T-cell (primary cell): Measurements from ENCODE around the gene ARHGAP6. TPM values are rescaled to one million over a fixed set of nuclear protein-coding genes. Genes with fewer than 3 reads are reported as not detected.

Experiments
- ATAC-seq, 4 experiments: fragments of 200-7000 bp in 3 of 4; fragments of 150-1000 bp in 1 of 4; cut with Tn5 transposase; replicated peaks in 1 of 4; 1 replicate in 3 of 4; 2 replicates in 1 of 4; pipeline ENCODE4 v1.10.0; 2021; ENCODE audit warnings: moderate library complexity in 3 of 4, mild to moderate bottlenecking in 2 of 4, moderate number of reproducible peaks in 1 of 4
- CTCF ChIA-PET, 2 donors: fragments of 300-600 bp; sonication (Branson Sonifier 250); formaldehyde crosslinking; loops; one replicate each; lab custom pipeline; 2022; ENCODE audit warnings: antibody characterized with exemption in 2 of 2; lab: Charles Lee
- POLR2A ChIA-PET, 2 donors: fragments of 300-600 bp; sonication (Branson Sonifier 250); formaldehyde crosslinking; loops; one replicate each; lab custom pipeline; 2022; ENCODE audit warnings: antibody characterized with exemption in 2 of 2; lab: Charles Lee
- DNase-seq, 35 experiments: peaks; one replicate each; pipeline versions ENCODE4 v3.0.0 to v3.0.0-alpha.2; 2013 to 2023
- H3K27ac ChIP-seq: one replicate; pipeline ENCODE4 v1.5.1; 2013; ENCODE audit warnings: low read length
- H3K27me3 ChIP-seq, 2 experiments: replicated peaks in 1 of 2; 1 replicate in 1 of 2; 2 replicates in 1 of 2; pipeline versions ENCODE4 v1.6.1 to v1.7.0; 2013; ENCODE audit warnings: low read length in 1 of 2, mixed read lengths in 1 of 2; ENCODE audit not compliant: control insufficient read depth in 2 of 2, insufficient read depth in 2 of 2; ENCODE audit errors: extremely low read depth in 1 of 2
- H3K36me3 ChIP-seq, 2 donors: 1 replicate in 1 of 2; 2 replicates in 1 of 2; pipeline versions ENCODE4 v1.6.1 to v1.7.0; 2013; ENCODE audit warnings: low read length in 1 of 2; ENCODE audit not compliant: control insufficient read depth in 2 of 2, insufficient read depth in 1 of 2; ENCODE audit errors: extremely low read depth in 1 of 2
- H3K4me1 ChIP-seq, 2 experiments: 1 replicate in 1 of 2; 2 replicates in 1 of 2; pipeline versions ENCODE4 v1.6.1 to v1.7.0; 2013; ENCODE audit warnings: low read length in 2 of 2, mixed read lengths in 1 of 2; ENCODE audit not compliant: insufficient read depth in 2 of 2, control insufficient read depth in 1 of 2; ENCODE audit errors: extremely low read depth in 1 of 2
- H3K4me3 ChIP-seq, 2 donors: 1 replicate in 1 of 2; 2 replicates in 1 of 2; pipeline versions ENCODE4 v1.5.1 to v1.7.0; 2013; ENCODE audit warnings: mild to moderate bottlenecking in 2 of 2, low read length in 1 of 2, moderate library complexity in 1 of 2; ENCODE audit not compliant: control insufficient read depth in 1 of 2; ENCODE audit errors: extremely low read depth in 1 of 2
- H3K9me3 ChIP-seq: 2 replicates; pipeline ENCODE4 v1.7.0; 2013
- H3K27ac Mint-ChIP-seq, 2 donors: one replicate each; pipeline ENCODE4 v1.8.0; 2020 to 2021; ENCODE audit warnings: mild to moderate bottlenecking in 2 of 2, mixed read lengths in 2 of 2
- H3K27me3 Mint-ChIP-seq, 2 donors: one replicate each; pipeline ENCODE4 v1.8.0; 2021 to 2022; ENCODE audit warnings: mixed read lengths in 2 of 2
- H3K36me3 Mint-ChIP-seq: one replicate; pipeline ENCODE4 v1.8.0; 2021; ENCODE audit warnings: mixed read lengths
- H3K4me1 Mint-ChIP-seq, 3 donors: one replicate each; pipeline ENCODE4 v1.8.0; 2020 to 2022; ENCODE audit warnings: mixed read lengths in 3 of 3, mild to moderate bottlenecking in 1 of 3
- H3K4me3 Mint-ChIP-seq, 3 donors: one replicate each; pipeline ENCODE4 v1.8.0; 2020 to 2022; ENCODE audit warnings: mild to moderate bottlenecking in 3 of 3, mixed read lengths in 3 of 3, moderate library complexity in 3 of 3
- H3K9me3 Mint-ChIP-seq, 3 donors: one replicate each; pipeline ENCODE4 v1.8.0; 2020 to 2022; ENCODE audit warnings: mixed read lengths in 3 of 3
- WGBS: methylation state at CpG from one replicate; pipeline ENCODE4 v1.1.5; 2013; ENCODE audit warnings: missing lambda C conversion rate; ENCODE audit not compliant: insufficient coverage; 5-methylcytosine and 5-hydroxymethylcytosine counted together
- total RNA-seq, 35 experiments: library from RNA in 6 of 35; stranded (reverse) in 6 of 35; fragments of 120-200 nt in 1 of 35; gene quantifications; one replicate each; pipeline versions ENCODE4 v1.2.1 to v1.2.4 and lab custom pipeline; 2013 to 2026

The ARHGAP6 gene
- total RNA-seq, 5 donors from 2014 or later (not counting 1 experiment from before 2014, with no cell fraction given): 0.09 to 0.13 (median 0.12) TPM; not detected in 2

GRCh38 chrX:11304829-11305228, 360.9 kb downstream of the ARHGAP6 start:
- Histone ChIP-seq H3K9me3 (no peaks in the 10 kb centered on the region), H3K27ac (no peak overlapping the region), H3K4me3 (no peak overlapping the region), H3K27me3 (no peaks in the 10 kb centered on the region), H3K4me1 (no peaks in the 10 kb centered on the region), H3K36me3 (no peaks in the 10 kb centered on the region)
- ATAC-seq (no peak), DNase-seq (no peak)
- no peaks in the 10 kb centered on the region for H3K9me3 Mint-ChIP-seq
- no peak overlapping the region for H3K27ac Mint-ChIP-seq
- H3K27me3 Mint-ChIP-seq: peaks cover 0 to 10% of the 10 kb centered on the region in 2 donors
- H3K4me1 Mint-ChIP-seq: no peaks in the 10 kb centered on the region
- ChIA-PET CTCF (no interaction called here), POLR2A (no interaction called here)
- H3K4me3 Mint-ChIP-seq: no peak overlapping the region
- no CpG with 5 or more reads among the region's 6 CpGs for WGBS
- H3K36me3 Mint-ChIP-seq: no peaks in the 10 kb centered on the region

GRCh38 chrX:11298600-11298999, 367.1 kb downstream of the ARHGAP6 start:
- Histone ChIP-seq H3K27me3 (no peaks in the 10 kb centered on the region), H3K4me1 (no peaks in the 10 kb centered on the region), H3K36me3 (no peaks in the 10 kb centered on the region), H3K27ac (no peak overlapping the region), H3K9me3 (no peaks in the 10 kb centered on the region), H3K4me3 (no peak overlapping the region)
- no peaks in the 10 kb centered on the region for H3K36me3 Mint-ChIP-seq
- 89% methylated on average over 3 of the region's 9 CpGs for WGBS
- H3K4me1 Mint-ChIP-seq: no peaks in the 10 kb centered on the region
- POLR2A ChIA-PET: no interaction called here
- H3K9me3 Mint-ChIP-seq: no peaks in the 10 kb centered on the region
- H3K27me3 Mint-ChIP-seq: peaks cover 2 to 3% of the 10 kb centered on the region in 2 donors
- CTCF ChIA-PET: no interaction called here
- DNase-seq (no peak), ATAC-seq (no peak)
- no peak overlapping the region for H3K4me3 Mint-ChIP-seq
- H3K27ac Mint-ChIP-seq: no peak overlapping the region

GRCh38 chrX:11296051-11296450, 369.7 kb downstream of the ARHGAP6 start:
- DNase-seq (no peak), ATAC-seq (no peak)
- no CpG with 5 or more reads among the region's 5 CpGs for WGBS
- Histone ChIP-seq H3K4me3 (no peak overlapping the region), H3K36me3 (no peaks in the 10 kb centered on the region), H3K27ac (no peak overlapping the region), H3K9me3 (no peaks in the 10 kb centered on the region), H3K4me1 (no peaks in the 10 kb centered on the region), H3K27me3 (no peaks in the 10 kb centered on the region)
- ChIA-PET CTCF (no interaction called here), POLR2A (no interaction called here)
- no peaks in the 10 kb centered on the region for H3K9me3 Mint-ChIP-seq
- no peak overlapping the region for H3K27ac Mint-ChIP-seq
- no peaks in the 10 kb centered on the region for H3K36me3 Mint-ChIP-seq
- H3K4me3 Mint-ChIP-seq: no peak overlapping the region
- no peaks in the 10 kb centered on the region for H3K4me1 Mint-ChIP-seq
- peaks cover 2 to 7% of the 10 kb centered on the region in 2 donors for H3K27me3 Mint-ChIP-seq

GRCh38 chrX:11293113-11293512, 372.6 kb downstream of the ARHGAP6 start, which contains the start of gene AMELX:
TSS of gene AMELX (plus strand) at chrX:11293413. CDS start at chrX:11294789, 1,376 bp downstream.
- Mint-ChIP-seq H3K4me1 (no peaks in the 10 kb centered on the region), H3K27ac (no peak within 1 kb of the TSS), H3K36me3 (no peaks in the 10 kb centered on the region), H3K9me3 (no peaks in the 10 kb centered on the region), H3K4me3 (no peak within 1 kb of the TSS), H3K27me3 (peaks cover 0 to 8% of the 10 kb centered on the region in 2 donors)
- CTCF ChIA-PET: no interaction called here
- DNase-seq: no peak
- Histone ChIP-seq H3K9me3 (no peaks in the 10 kb centered on the region), H3K27ac (no peak within 1 kb of the TSS), H3K27me3 (no peaks in the 10 kb centered on the region), H3K4me3 (no peak within 1 kb of the TSS), H3K4me1 (no peaks in the 10 kb centered on the region), H3K36me3 (no peaks in the 10 kb centered on the region)
- no peak for ATAC-seq
- WGBS: no CpG with 5 or more reads among the region's 2 CpGs
- POLR2A ChIA-PET: no interaction called here

- H3K4me3 ChIP-seq: no peak overlapping the region
- ChIA-PET POLR2A (interaction anchor here in 1 of 2 donors (0.5 to 0.6 kb wide), 3 partner anchors 9 to 11 kb away, joined by 4 to 8 read pairs (median 5); no protein-coding TSS in a partner anchor), CTCF (interaction anchor here (0.6 to 0.7 kb wide), 3 partner anchors 19 to 387 kb away, joined by 3 to 4 read pairs (median 3); no protein-coding TSS in a partner anchor)
- no peak for DNase-seq
- no peak overlapping the region for H3K27ac Mint-ChIP-seq
- peaks cover 0 to 8% of the 10 kb centered on the region in 2 donors for H3K27me3 Mint-ChIP-seq
- no peak for ATAC-seq
- no peak overlapping the region for H3K4me3 Mint-ChIP-seq
- H3K9me3 ChIP-seq: no peaks in the 10 kb centered on the region
- H3K4me1 ChIP-seq: no peaks in the 10 kb centered on the region
- no peaks in the 10 kb centered on the region for H3K36me3 ChIP-seq
- H3K4me1 Mint-ChIP-seq: no peaks in the 10 kb centered on the region
- H3K36me3 Mint-ChIP-seq: no peaks in the 10 kb centered on the region
- no peaks in the 10 kb centered on the region for H3K9me3 Mint-ChIP-seq
- no peak overlapping the region for H3K27ac ChIP-seq
- H3K27me3 ChIP-seq: no peaks in the 10 kb centered on the region
- WGBS: 60% methylated on average over 1 of the region's 8 CpGs
Observed at GRCh38 chrX:11290416-11291102, 375.2 kb downstream of the ARHGAP6 start.

- Mint-ChIP-seq H3K4me3 (no peak overlapping the region), H3K36me3 (no peaks in the 10 kb centered on the region), H3K4me1 (no peaks in the 10 kb centered on the region), H3K9me3 (no peaks in the 10 kb centered on the region), H3K27ac (no peak overlapping the region), H3K27me3 (peaks cover 0 to 4% of the 10 kb centered on the region in 2 donors)
- H3K27ac ChIP-seq: no peak overlapping the region
- ATAC-seq (no peak), DNase-seq (no peak)
- ChIA-PET CTCF (no interaction called here), POLR2A (no interaction called here)
- H3K36me3 ChIP-seq: no peaks in the 10 kb centered on the region
- H3K4me3 ChIP-seq: no peak overlapping the region
- H3K4me1 ChIP-seq: no peaks in the 10 kb centered on the region
- WGBS: no CpG with 5 or more reads among the region's 1 CpG
- H3K9me3 ChIP-seq: no peaks in the 10 kb centered on the region
- H3K27me3 ChIP-seq: no peaks in the 10 kb centered on the region
Observed at GRCh38 chrX:11287505-11287904, 378.2 kb downstream of the ARHGAP6 start.
